H9 (cell line): ENCODE results near the gene CRTAP. TPM values are rescaled to one million over a fixed set of nuclear protein-coding genes. Genes with fewer than 3 reads are reported as not detected.

ENCODE experiments used
- DNase-seq: peaks from one replicate; pipeline ENCODE4 v3.0.0-alpha.2; 2017
- H2AFZ ChIP-seq: one replicate; pipeline ENCODE4 v1.6.1; 2013; ENCODE audit warnings: mild to moderate bottlenecking, low read length, control low read depth, moderate library complexity
- H2AK5ac ChIP-seq: 2 replicates; pipeline ENCODE4 v1.6.1; 2013; ENCODE audit warnings: low read length, control low read depth, mixed read lengths; ENCODE audit not compliant: insufficient read length
- H2BK120ac ChIP-seq: one replicate; pipeline ENCODE4 v1.6.1; 2013; ENCODE audit warnings: low read depth, mild to moderate bottlenecking, low read length, control low read depth, inconsistent platforms; ENCODE audit not compliant: poor library complexity, severe bottlenecking
- H2BK12ac ChIP-seq: 2 replicates; pipeline ENCODE4 v1.6.1; 2013; ENCODE audit warnings: low read length, control low read depth, mixed read lengths, low read depth; ENCODE audit not compliant: insufficient read length
- H2BK15ac ChIP-seq: 2 replicates; pipeline ENCODE4 v1.6.1; 2013; ENCODE audit warnings: low read depth, low read length, control low read depth
- H2BK20ac ChIP-seq: one replicate; pipeline ENCODE4 v1.6.1; 2013; ENCODE audit warnings: low read depth, mild to moderate bottlenecking, low read length, control low read depth, inconsistent platforms; ENCODE audit not compliant: poor library complexity, severe bottlenecking
- H2BK5ac ChIP-seq: 2 replicates; pipeline ENCODE4 v1.6.1; 2013; ENCODE audit warnings: low read length, control low read depth, mixed read lengths; ENCODE audit not compliant: insufficient read length
- H3K14ac ChIP-seq: 2 replicates; pipeline ENCODE4 v1.6.1; 2013; ENCODE audit warnings: low read length, control low read depth; ENCODE audit not compliant: insufficient read depth
- H3K18ac ChIP-seq: 2 replicates; pipeline ENCODE4 v1.6.1; 2013; ENCODE audit warnings: low read depth, mild to moderate bottlenecking, mixed read lengths, low read length, control low read depth; ENCODE audit not compliant: insufficient read length
- H3K23ac ChIP-seq: 2 replicates; pipeline ENCODE4 v1.6.1; 2013; ENCODE audit warnings: low read length, control low read depth, mixed read lengths, low read depth; ENCODE audit not compliant: insufficient read length
- H3K23me2 ChIP-seq: 2 replicates; pipeline ENCODE4 v1.6.1; 2013; ENCODE audit warnings: low read depth, mild to moderate bottlenecking, mixed read lengths, low read length, control low read depth; ENCODE audit not compliant: insufficient read length, poor library complexity, severe bottlenecking
- H3K27ac ChIP-seq: 2 replicates; pipeline ENCODE4 v1.5.1; 2013; ENCODE audit warnings: low read length, control low read depth, mixed read lengths, low read depth; ENCODE audit not compliant: insufficient read length
- H3K27me3 ChIP-seq: 2 replicates; pipeline ENCODE4 v1.6.1; 2013; ENCODE audit warnings: low read length, control low read depth, inconsistent platforms; ENCODE audit not compliant: insufficient read depth
- H3K4ac ChIP-seq: 2 replicates; pipeline ENCODE4 v1.6.1; 2013; ENCODE audit warnings: low read depth, mild to moderate bottlenecking, control low read depth, inconsistent platforms, low read length, moderate library complexity
- H3K4me1 ChIP-seq: 2 replicates; pipeline ENCODE4 v1.6.1; 2013; ENCODE audit warnings: low read length, control low read depth, inconsistent platforms; ENCODE audit not compliant: insufficient read depth
- H3K4me2 ChIP-seq: 2 replicates; pipeline ENCODE4 v1.6.1; 2013; ENCODE audit warnings: low read length, control low read depth, mixed read lengths; ENCODE audit not compliant: insufficient read length, insufficient read depth
- H3K56ac ChIP-seq: 2 replicates; pipeline ENCODE4 v1.6.1; 2013; ENCODE audit warnings: low read depth, mild to moderate bottlenecking, mixed read lengths, low read length, control low read depth; ENCODE audit not compliant: insufficient read length
- H3K79me1 ChIP-seq: 2 replicates; pipeline ENCODE4 v1.6.1; 2013; ENCODE audit warnings: low read depth, mild to moderate bottlenecking, moderate library complexity, low read length, control low read depth, inconsistent platforms; ENCODE audit not compliant: insufficient read depth, poor library complexity, severe bottlenecking
- H3K79me2 ChIP-seq: 2 replicates; pipeline ENCODE4 v1.6.1; 2013; ENCODE audit warnings: low read length, control low read depth, inconsistent platforms; ENCODE audit not compliant: insufficient read depth
- H3K9ac ChIP-seq: 2 replicates; pipeline ENCODE4 v1.6.1; 2013; ENCODE audit warnings: low read length, control low read depth, mixed read lengths; ENCODE audit not compliant: insufficient read length; ENCODE audit errors: extremely low read depth
- H3K9me3 ChIP-seq: one replicate; pipeline ENCODE4 v1.6.1; 2013; ENCODE audit warnings: low read depth, low read length, inconsistent platforms; ENCODE audit not compliant: control insufficient read depth
- H3T11ph ChIP-seq: one replicate; pipeline ENCODE4 v1.6.1; 2013; ENCODE audit warnings: mild to moderate bottlenecking, low read length, control low read depth, inconsistent platforms
- H4K20me1 ChIP-seq: one replicate; pipeline ENCODE4 v1.6.1; 2013; ENCODE audit not compliant: control insufficient read depth, insufficient read length, insufficient read depth
- H4K5ac ChIP-seq: 2 replicates; pipeline ENCODE4 v1.6.1; 2013; ENCODE audit warnings: low read depth, mild to moderate bottlenecking, mixed read lengths, low read length, control low read depth; ENCODE audit not compliant: insufficient read length
- H4K8ac ChIP-seq: replicated peaks from 2 replicates; pipeline ENCODE4 v1.6.1; 2013; ENCODE audit warnings: low read length, control low read depth, mixed read lengths, low read depth; ENCODE audit not compliant: insufficient read length
- H4K91ac ChIP-seq: 2 replicates; pipeline ENCODE4 v1.6.1; 2013; ENCODE audit warnings: low read depth, mild to moderate bottlenecking, moderate library complexity, mixed read lengths, low read length, control low read depth; ENCODE audit not compliant: insufficient read length
- H3K27ac Mint-ChIP-seq, 3 experiments: 2 replicates in 2 of 3; 3 replicates in 1 of 3; pipeline ENCODE4 v1.8.0; 2020 to 2021; ENCODE audit warnings: mixed read lengths in 3 of 3, mild to moderate bottlenecking in 1 of 3, moderate library complexity in 1 of 3
- H3K27me3 Mint-ChIP-seq: 2 replicates; pipeline ENCODE4 v1.8.0; 2021; ENCODE audit warnings: low read depth, mild to moderate bottlenecking, moderate library complexity, mixed read lengths
- H3K36me3 Mint-ChIP-seq, 3 experiments: 2 replicates in 2 of 3; 3 replicates in 1 of 3; pipeline ENCODE4 v1.8.0; 2020 to 2021; ENCODE audit warnings: low read depth in 3 of 3, mixed read lengths in 3 of 3; ENCODE audit not compliant: insufficient read depth in 1 of 3
- H3K4me1 Mint-ChIP-seq, 2 experiments: 2 replicates each; pipeline ENCODE4 v1.8.0; 2020; ENCODE audit warnings: mixed read lengths in 2 of 2
- H3K4me3 Mint-ChIP-seq, 2 experiments: 2 replicates in 1 of 2; 3 replicates in 1 of 2; pipeline ENCODE4 v1.8.0; 2020 to 2021; ENCODE audit warnings: mild to moderate bottlenecking in 2 of 2, mixed read lengths in 2 of 2, moderate library complexity in 1 of 2
- H3K9me3 Mint-ChIP-seq, 2 experiments: 2 replicates in 1 of 2; 3 replicates in 1 of 2; pipeline ENCODE4 v1.8.0; 2020; ENCODE audit warnings: mild to moderate bottlenecking in 2 of 2, mixed read lengths in 2 of 2, moderate library complexity in 1 of 2
- WGBS: extraction: QIAGEN DNeasy Blood & Tissue Kit; methylation state at CpG from one replicate; pipeline ENCODE4 v1.1.7; 2013; ENCODE audit warnings: missing lambda C conversion rate, low lambda C conversion rate, mixed read lengths; ENCODE audit not compliant: insufficient read length; ENCODE audit errors: extremely low coverage; 5-methylcytosine and 5-hydroxymethylcytosine counted together
- total RNA-seq: library from RNA; stranded (reverse); gene quantifications from 2 replicates; pipeline ENCODE4 v1.2.1, GENCODE V29; 2021
- TF ChIP-seq, protein P1 (sequence below): fragments of 200-600 bp; sonication (generic); conservative IDR thresholded peaks from 3 replicates; pipeline ENCODE4 v1.8.0; 2021; ENCODE audit warnings: antibody characterized with exemption, mild to moderate bottlenecking

The CRTAP gene
- total RNA-seq, 1 experiment from 2014 or later = 159 TPM

DNA sequence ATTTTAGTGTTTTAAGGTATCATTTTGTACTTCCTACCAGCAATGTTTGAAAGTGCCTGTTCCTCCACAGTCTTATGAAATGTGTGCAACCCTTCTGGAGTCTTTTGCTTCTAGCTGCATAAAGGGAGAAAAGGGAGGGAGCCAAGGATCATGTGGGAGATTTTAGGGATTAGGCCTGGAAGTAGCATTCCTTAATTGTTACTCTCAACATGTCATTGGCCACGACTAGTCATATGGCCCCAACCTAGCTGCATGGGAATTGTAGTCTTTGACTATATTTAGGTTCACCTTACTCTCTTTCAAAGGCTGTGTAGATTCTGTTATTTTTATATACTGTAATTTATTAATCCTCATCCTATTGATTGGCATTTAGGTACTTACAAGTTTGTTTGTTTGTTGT is 14.9 kb downstream of the CRTAP start:
- Histone ChIP-seq H3K4me1 (peaks cover 2% of the 10 kb centered on the region; the same call in 1 of the 2 replicates), H3K79me2 (no peaks in the 10 kb centered on the region), H3K27ac (no peak overlapping the region), H3K79me1 (no peaks in the 10 kb centered on the region), H2BK5ac (no peak overlapping the region), H2BK12ac (no peak overlapping the region), H3K4me2 (no peak overlapping the region), H3K9ac (no peak overlapping the region), H4K8ac (no peak overlapping the region), H3K56ac (no peak overlapping the region), H4K5ac (no peak overlapping the region), H2AFZ (no peak overlapping the region), H4K91ac (no peak overlapping the region), H3K18ac (no peak overlapping the region), H2BK15ac (no peak overlapping the region), H3K14ac (no peak overlapping the region), H3K9me3 (no peaks in the 10 kb centered on the region), H3T11ph (no peak overlapping the region), H2AK5ac (no peak overlapping the region), H3K4ac (no peak overlapping the region), H3K23ac (no peak overlapping the region), H3K27me3 (no peaks in the 10 kb centered on the region), H2BK120ac (no peak overlapping the region), H4K20me1 (no peaks in the 10 kb centered on the region), H2BK20ac (no peak overlapping the region), H3K23me2 (no peaks in the 10 kb centered on the region)
- no peak for DNase-seq
- H3K9me3 Mint-ChIP-seq = no peaks in the 10 kb centered on the region
- WGBS = no CpG with 5 or more reads among the region's 1 CpG
- H3K36me3 Mint-ChIP-seq = peaks cover 7 to 51% (median 22%) of the 10 kb centered on the region in 3 experiments; a peak in 6 of 7 replicates
- H3K4me1 Mint-ChIP-seq = peaks cover 13% of the 10 kb centered on the region in 2 experiments
- TF ChIP-seq, protein P1, sequence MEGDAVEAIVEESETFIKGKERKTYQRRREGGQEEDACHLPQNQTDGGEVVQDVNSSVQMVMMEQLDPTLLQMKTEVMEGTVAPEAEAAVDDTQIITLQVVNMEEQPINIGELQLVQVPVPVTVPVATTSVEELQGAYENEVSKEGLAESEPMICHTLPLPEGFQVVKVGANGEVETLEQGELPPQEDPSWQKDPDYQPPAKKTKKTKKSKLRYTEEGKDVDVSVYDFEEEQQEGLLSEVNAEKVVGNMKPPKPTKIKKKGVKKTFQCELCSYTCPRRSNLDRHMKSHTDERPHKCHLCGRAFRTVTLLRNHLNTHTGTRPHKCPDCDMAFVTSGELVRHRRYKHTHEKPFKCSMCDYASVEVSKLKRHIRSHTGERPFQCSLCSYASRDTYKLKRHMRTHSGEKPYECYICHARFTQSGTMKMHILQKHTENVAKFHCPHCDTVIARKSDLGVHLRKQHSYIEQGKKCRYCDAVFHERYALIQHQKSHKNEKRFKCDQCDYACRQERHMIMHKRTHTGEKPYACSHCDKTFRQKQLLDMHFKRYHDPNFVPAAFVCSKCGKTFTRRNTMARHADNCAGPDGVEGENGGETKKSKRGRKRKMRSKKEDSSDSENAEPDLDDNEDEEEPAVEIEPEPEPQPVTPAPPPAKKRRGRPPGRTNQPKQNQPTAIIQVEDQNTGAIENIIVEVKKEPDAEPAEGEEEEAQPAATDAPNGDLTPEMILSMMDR = no peak
- H3K4me3 Mint-ChIP-seq = no peak overlapping the region
- H3K27ac Mint-ChIP-seq = no peak overlapping the region
- no peaks in the 10 kb centered on the region for H3K27me3 Mint-ChIP-seq
